Progenitor cell of endocrine pancreas (in vitro differentiated cells): ENCODE results near the gene CDH12. TPM values are rescaled to one million over a fixed set of nuclear protein-coding genes. Genes with fewer than 3 reads are reported as not detected.

ENCODE experiments used
- DNase-seq: peaks from one replicate; pipeline ENCODE4 v3.0.0; 2021; ENCODE audit warnings: low spot score; ENCODE audit not compliant: unreplicated experiment
- H3K27ac Mint-ChIP-seq: 2 replicates; pipeline ENCODE4 v1.8.0; 2021; ENCODE audit warnings: mild to moderate bottlenecking, moderate library complexity, mixed read lengths
- H3K27me3 Mint-ChIP-seq: 2 replicates; pipeline ENCODE4 v1.8.0; 2021; ENCODE audit warnings: mixed read lengths
- H3K36me3 Mint-ChIP-seq: 2 replicates; pipeline ENCODE4 v1.8.0; 2022; ENCODE audit warnings: mixed read lengths; ENCODE audit not compliant: insufficient read depth
- H3K4me1 Mint-ChIP-seq: 2 replicates; pipeline ENCODE4 v1.8.0; 2021; ENCODE audit warnings: low read depth, mixed read lengths
- H3K4me3 Mint-ChIP-seq: 2 replicates; pipeline ENCODE4 v1.8.0; 2021; ENCODE audit warnings: low read depth, mild to moderate bottlenecking, moderate library complexity, mixed read lengths
- H3K9me3 Mint-ChIP-seq: 2 replicates; pipeline ENCODE4 v1.8.0; 2021; ENCODE audit warnings: low read depth, mixed read lengths
- total RNA-seq: library from RNA; stranded (reverse); gene quantifications from 2 replicates; pipeline ENCODE4 v1.2.1, GENCODE V29; 2021
- TF ChIP-seq, protein P1 (sequence below): fragments of 200-600 bp; sonication (generic); IDR thresholded peaks from one replicate; pipeline ENCODE4 v1.5.0; 2021; ENCODE audit warnings: antibody characterized with exemption, mild to moderate bottlenecking; ENCODE audit not compliant: unreplicated experiment

Gene CDH12
- total RNA-seq, 1 donor from 2014 or later, result 2.8 TPM

GRCh38 chr5:22470408-22470807, 382.7 kb downstream of the CDH12 start:
- H3K4me3 Mint-ChIP-seq, result no peak overlapping the region
- no peak overlapping the region for H3K27ac Mint-ChIP-seq
- H3K4me1 Mint-ChIP-seq, result no peaks in the 10 kb centered on the region
- H3K36me3 Mint-ChIP-seq, result no peaks in the 10 kb centered on the region
- H3K9me3 Mint-ChIP-seq, result no peaks in the 10 kb centered on the region
- TF ChIP-seq, protein P1, sequence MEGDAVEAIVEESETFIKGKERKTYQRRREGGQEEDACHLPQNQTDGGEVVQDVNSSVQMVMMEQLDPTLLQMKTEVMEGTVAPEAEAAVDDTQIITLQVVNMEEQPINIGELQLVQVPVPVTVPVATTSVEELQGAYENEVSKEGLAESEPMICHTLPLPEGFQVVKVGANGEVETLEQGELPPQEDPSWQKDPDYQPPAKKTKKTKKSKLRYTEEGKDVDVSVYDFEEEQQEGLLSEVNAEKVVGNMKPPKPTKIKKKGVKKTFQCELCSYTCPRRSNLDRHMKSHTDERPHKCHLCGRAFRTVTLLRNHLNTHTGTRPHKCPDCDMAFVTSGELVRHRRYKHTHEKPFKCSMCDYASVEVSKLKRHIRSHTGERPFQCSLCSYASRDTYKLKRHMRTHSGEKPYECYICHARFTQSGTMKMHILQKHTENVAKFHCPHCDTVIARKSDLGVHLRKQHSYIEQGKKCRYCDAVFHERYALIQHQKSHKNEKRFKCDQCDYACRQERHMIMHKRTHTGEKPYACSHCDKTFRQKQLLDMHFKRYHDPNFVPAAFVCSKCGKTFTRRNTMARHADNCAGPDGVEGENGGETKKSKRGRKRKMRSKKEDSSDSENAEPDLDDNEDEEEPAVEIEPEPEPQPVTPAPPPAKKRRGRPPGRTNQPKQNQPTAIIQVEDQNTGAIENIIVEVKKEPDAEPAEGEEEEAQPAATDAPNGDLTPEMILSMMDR, result no peak
- DNase-seq, result no peak
- no peaks in the 10 kb centered on the region for H3K27me3 Mint-ChIP-seq

GRCh38 chr5:22465616-22466015, 387.5 kb downstream of the CDH12 start:
- H3K4me1 Mint-ChIP-seq, result no peaks in the 10 kb centered on the region
- DNase-seq, result no peak
- peaks cover 7% of the 10 kb centered on the region for H3K9me3 Mint-ChIP-seq
- no peak overlapping the region for H3K4me3 Mint-ChIP-seq
- no peaks in the 10 kb centered on the region for H3K36me3 Mint-ChIP-seq
- H3K27ac Mint-ChIP-seq, result no peak overlapping the region
- no peaks in the 10 kb centered on the region for H3K27me3 Mint-ChIP-seq
- TF ChIP-seq, protein P1, result no peak

- Mint-ChIP-seq H3K27me3 (no peaks in the 10 kb centered on the region), H3K27ac (no peak overlapping the region), H3K4me1 (no peaks in the 10 kb centered on the region), H3K36me3 (no peaks in the 10 kb centered on the region), H3K4me3 (no peak overlapping the region), H3K9me3 (peaks cover 7% of the 10 kb centered on the region)
- TF ChIP-seq, protein P1, result no peak
- DNase-seq, result no peak
These were observed 388.0 kb downstream of the CDH12 start for GRCh38 chr5:22465177-22465576.

DNA sequence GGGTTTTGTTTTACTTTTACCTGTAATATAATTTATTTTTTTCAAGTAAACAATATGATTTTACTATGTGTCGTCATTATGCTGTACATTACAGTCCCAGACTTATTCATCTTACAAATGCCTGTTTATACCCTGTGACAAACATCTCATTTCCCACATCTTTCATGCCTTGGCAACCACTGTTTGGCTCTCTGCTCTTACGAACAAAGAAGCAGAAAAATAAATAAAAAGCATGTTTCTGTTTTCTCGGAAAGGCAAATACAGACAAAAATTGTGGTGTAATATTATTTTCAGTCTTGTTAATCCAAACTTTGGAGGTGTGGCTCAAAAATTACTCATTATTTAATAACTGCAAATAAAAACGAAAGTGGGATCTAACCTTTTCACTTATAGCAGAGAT, 393.0 kb downstream of the CDH12 start:
- H3K27ac Mint-ChIP-seq, result no peak overlapping the region
- H3K27me3 Mint-ChIP-seq, result no peaks in the 10 kb centered on the region
- no peaks in the 10 kb centered on the region for H3K36me3 Mint-ChIP-seq
- H3K9me3 Mint-ChIP-seq, result peaks cover 7% of the 10 kb centered on the region
- no peak overlapping the region for H3K4me3 Mint-ChIP-seq
- no peak for DNase-seq
- TF ChIP-seq, protein P1, result no peak
- no peaks in the 10 kb centered on the region for H3K4me1 Mint-ChIP-seq

DNA sequence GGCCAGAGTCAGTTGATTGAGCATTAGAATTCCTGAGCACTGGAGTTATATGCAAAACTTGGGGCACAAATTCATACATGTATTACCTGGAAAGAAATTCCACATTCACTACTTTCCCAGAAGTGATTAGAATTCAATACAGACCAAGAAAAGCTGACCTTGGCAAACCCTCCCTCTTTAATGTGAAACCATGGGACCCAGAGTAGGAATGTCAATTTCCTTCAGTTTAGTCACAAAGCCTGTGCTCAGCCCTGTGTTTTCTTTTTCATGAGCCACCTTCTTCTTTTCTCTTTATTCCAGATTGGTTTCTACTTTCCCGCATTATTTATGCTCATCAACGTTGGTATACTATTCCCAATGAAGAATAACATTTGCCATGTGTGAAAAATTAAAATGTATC, 420.2 kb downstream of the CDH12 start:
- no peak overlapping the region for H3K27ac Mint-ChIP-seq
- TF ChIP-seq, protein P1, result no peak
- no peaks in the 10 kb centered on the region for H3K9me3 Mint-ChIP-seq
- H3K4me3 Mint-ChIP-seq, result no peak overlapping the region
- DNase-seq, result no peak
- no peaks in the 10 kb centered on the region for H3K4me1 Mint-ChIP-seq
- no peaks in the 10 kb centered on the region for H3K36me3 Mint-ChIP-seq
- no peaks in the 10 kb centered on the region for H3K27me3 Mint-ChIP-seq
